ENCODE data around the gene CHRFAM7A.
"Not testable (repeated sequence)": the region's sequence is repeated elsewhere in the genome, so short reads cannot be mapped to it uniquely, and the experiment has no call there.

DNA sequence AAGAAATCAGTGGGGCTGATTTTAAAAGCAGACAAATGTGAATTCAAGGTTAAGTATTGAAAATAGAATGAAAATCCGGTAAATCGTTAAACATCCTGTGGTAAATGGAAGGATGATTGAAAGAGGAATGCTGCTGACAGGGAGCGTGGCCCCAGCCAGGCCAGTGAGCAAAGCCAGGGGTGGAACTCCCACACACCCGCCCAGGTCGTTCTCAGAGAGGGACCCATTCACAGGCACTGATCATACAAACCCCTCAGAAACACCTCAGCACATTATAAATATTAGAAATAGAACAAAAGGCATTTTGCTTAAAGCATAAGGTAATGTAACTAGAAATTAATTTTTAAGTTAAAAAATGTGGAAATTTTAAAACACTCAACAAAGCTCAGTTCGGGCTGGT lies 38.3 kb downstream of the CHRFAM7A start:
- TF ChIP-seq, protein P1, sequence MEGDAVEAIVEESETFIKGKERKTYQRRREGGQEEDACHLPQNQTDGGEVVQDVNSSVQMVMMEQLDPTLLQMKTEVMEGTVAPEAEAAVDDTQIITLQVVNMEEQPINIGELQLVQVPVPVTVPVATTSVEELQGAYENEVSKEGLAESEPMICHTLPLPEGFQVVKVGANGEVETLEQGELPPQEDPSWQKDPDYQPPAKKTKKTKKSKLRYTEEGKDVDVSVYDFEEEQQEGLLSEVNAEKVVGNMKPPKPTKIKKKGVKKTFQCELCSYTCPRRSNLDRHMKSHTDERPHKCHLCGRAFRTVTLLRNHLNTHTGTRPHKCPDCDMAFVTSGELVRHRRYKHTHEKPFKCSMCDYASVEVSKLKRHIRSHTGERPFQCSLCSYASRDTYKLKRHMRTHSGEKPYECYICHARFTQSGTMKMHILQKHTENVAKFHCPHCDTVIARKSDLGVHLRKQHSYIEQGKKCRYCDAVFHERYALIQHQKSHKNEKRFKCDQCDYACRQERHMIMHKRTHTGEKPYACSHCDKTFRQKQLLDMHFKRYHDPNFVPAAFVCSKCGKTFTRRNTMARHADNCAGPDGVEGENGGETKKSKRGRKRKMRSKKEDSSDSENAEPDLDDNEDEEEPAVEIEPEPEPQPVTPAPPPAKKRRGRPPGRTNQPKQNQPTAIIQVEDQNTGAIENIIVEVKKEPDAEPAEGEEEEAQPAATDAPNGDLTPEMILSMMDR (IDR thresholded peaks at IDR 0.05; ENCODE audit: borderline replicate concordance, extremely low read depth, low read length, poor library complexity, severe bottlenecking), result not testable (repeated sequence)
- not testable (repeated sequence) for TF ChIP-seq EZH2 (IDR thresholded peaks at IDR 0.05; ENCODE audit: borderline replicate concordance, low read depth, low read length, severe bottlenecking)
